Measurements from ENCODE around the gene CTNNBL1. TPM values are rescaled to one million over a fixed set of nuclear protein-coding genes. Genes with fewer than 3 reads are reported as not detected.

CTNNBL1 gene
- total RNA-seq, 2 experiments from 2014 or later, result 64.3 to 64.6 TPM

- POLR2A ChIA-PET, result no interaction called here
Observed at GRCh38 chr20:37864298-37864697, 170.5 kb downstream of the CTNNBL1 start.

GRCh38 chr20:37866051-37866450, 172.2 kb downstream of the CTNNBL1 start:
- no peak overlapping the region for H3K27ac Mint-ChIP-seq
- no peaks in the 10 kb centered on the region for H3K4me1 Mint-ChIP-seq
- ChIA-PET CTCF (no interaction called here), POLR2A (no interaction called here)
- no peaks in the 10 kb centered on the region for H3K27me3 Mint-ChIP-seq
- no peak for DNase-seq
- H3K4me3 Mint-ChIP-seq, result no peak overlapping the region
- H3K9me3 Mint-ChIP-seq, result no peaks in the 10 kb centered on the region
- peaks cover 9% of the 10 kb centered on the region for H3K36me3 Mint-ChIP-seq (ENCODE audit: low read depth)

More at GRCh38 chr20:37864298-37864697, 170.5 kb downstream of the CTNNBL1 start:
- CTCF ChIA-PET, result no interaction called here
- DNase-seq, result no peak
- Mint-ChIP-seq H3K4me3 (no peak overlapping the region), H3K4me1 (no peaks in the 10 kb centered on the region), H3K36me3 (ENCODE audit: low read depth) (peaks cover 14% of the 10 kb centered on the region), H3K9me3 (no peaks in the 10 kb centered on the region), H3K27ac (no peak overlapping the region), H3K27me3 (no peaks in the 10 kb centered on the region)

GRCh38 chr20:37867289-37868195, 173.7 kb downstream of the CTNNBL1 start:
- H3K27me3 Mint-ChIP-seq, result no peaks in the 10 kb centered on the region
- CTCF ChIA-PET, result no interaction called here
- POLR2A ChIA-PET, result no interaction called here
- no peak for DNase-seq
- no peaks in the 10 kb centered on the region for H3K9me3 Mint-ChIP-seq
- H3K27ac Mint-ChIP-seq, result no peak overlapping the region
- H3K4me3 Mint-ChIP-seq, result no peak overlapping the region
- peaks cover 9% of the 10 kb centered on the region for H3K36me3 Mint-ChIP-seq (ENCODE audit: low read depth)
- H3K4me1 Mint-ChIP-seq, result no peaks in the 10 kb centered on the region

GRCh38 chr20:37868851-37869333, 175.1 kb downstream of the CTNNBL1 start:
- H3K4me3 Mint-ChIP-seq, result no peak overlapping the region
- CTCF ChIA-PET, result no interaction called here
- POLR2A ChIA-PET, result no interaction called here
- H3K27ac Mint-ChIP-seq, result no peak overlapping the region
- no peaks in the 10 kb centered on the region for H3K27me3 Mint-ChIP-seq
- H3K4me1 Mint-ChIP-seq, result no peaks in the 10 kb centered on the region
- no peaks in the 10 kb centered on the region for H3K9me3 Mint-ChIP-seq
- H3K36me3 Mint-ChIP-seq (ENCODE audit: low read depth), result peaks cover 7% of the 10 kb centered on the region
- DNase-seq, result no peak

GRCh38 chr20:37869334-37869861, 175.6 kb downstream of the CTNNBL1 start:
- ChIA-PET CTCF (no interaction called here), POLR2A (no interaction called here)
- no peak for DNase-seq
- Mint-ChIP-seq H3K27ac (no peak overlapping the region), H3K36me3 (ENCODE audit: low read depth) (peaks cover 10% of the 10 kb centered on the region), H3K4me3 (no peak overlapping the region), H3K4me1 (no peaks in the 10 kb centered on the region), H3K9me3 (no peaks in the 10 kb centered on the region), H3K27me3 (no peaks in the 10 kb centered on the region)

GRCh38 chr20:37870294-37870693, 176.5 kb downstream of the CTNNBL1 start:
- H3K27ac Mint-ChIP-seq, result no peak overlapping the region
- no peak for DNase-seq
- no peaks in the 10 kb centered on the region for H3K4me1 Mint-ChIP-seq
- CTCF ChIA-PET, result no interaction called here
- H3K27me3 Mint-ChIP-seq, result no peaks in the 10 kb centered on the region
- H3K9me3 Mint-ChIP-seq, result no peaks in the 10 kb centered on the region
- POLR2A ChIA-PET, result no interaction called here
- peaks cover 10% of the 10 kb centered on the region for H3K36me3 Mint-ChIP-seq (ENCODE audit: low read depth)
- no peak overlapping the region for H3K4me3 Mint-ChIP-seq

- Mint-ChIP-seq H3K27ac (no peak overlapping the region), H3K4me3 (no peak overlapping the region), H3K4me1 (no peaks in the 10 kb centered on the region), H3K9me3 (no peaks in the 10 kb centered on the region), H3K27me3 (no peaks in the 10 kb centered on the region), H3K36me3 (ENCODE audit: low read depth) (peaks cover 10% of the 10 kb centered on the region)
- ChIA-PET CTCF (no interaction called here), POLR2A (no interaction called here)
- no peak for DNase-seq
Observed at GRCh38 chr20:37871751-37872150, 177.9 kb downstream of the CTNNBL1 start.

GRCh38 chr20:37872161-37872560, 178.3 kb downstream of the CTNNBL1 start:
- Mint-ChIP-seq H3K36me3 (ENCODE audit: low read depth) (peaks cover 10% of the 10 kb centered on the region), H3K4me1 (no peaks in the 10 kb centered on the region), H3K4me3 (no peak overlapping the region), H3K27ac (no peak overlapping the region), H3K27me3 (no peaks in the 10 kb centered on the region), H3K9me3 (no peaks in the 10 kb centered on the region)
- DNase-seq, result no peak
- ChIA-PET POLR2A (no interaction called here), CTCF (no interaction called here)

- no peak for DNase-seq
- POLR2A ChIA-PET, result no interaction called here
- Mint-ChIP-seq H3K9me3 (no peaks in the 10 kb centered on the region), H3K36me3 (ENCODE audit: low read depth) (peaks cover 10% of the 10 kb centered on the region), H3K4me1 (no peaks in the 10 kb centered on the region), H3K27ac (no peak overlapping the region), H3K4me3 (no peak overlapping the region), H3K27me3 (no peaks in the 10 kb centered on the region)
- CTCF ChIA-PET, result no interaction called here
Observed at GRCh38 chr20:37873884-37874283, 180.1 kb downstream of the CTNNBL1 start.

- Mint-ChIP-seq H3K36me3 (ENCODE audit: low read depth) (peaks cover 5% of the 10 kb centered on the region), H3K9me3 (no peaks in the 10 kb centered on the region), H3K4me1 (no peaks in the 10 kb centered on the region), H3K4me3 (no peak overlapping the region), H3K27ac (no peak overlapping the region), H3K27me3 (no peaks in the 10 kb centered on the region)
- no peak for DNase-seq
- POLR2A ChIA-PET, result no interaction called here
- CTCF ChIA-PET, result no interaction called here
Observed at GRCh38 chr20:37875460-37876175, 181.8 kb downstream of the CTNNBL1 start.

GRCh38 chr20:37876863-37877262, 183.0 kb downstream of the CTNNBL1 start:
- no peaks in the 10 kb centered on the region for H3K4me1 Mint-ChIP-seq
- H3K27ac Mint-ChIP-seq, result no peak overlapping the region
- no peaks in the 10 kb centered on the region for H3K9me3 Mint-ChIP-seq
- POLR2A ChIA-PET, result no interaction called here
- H3K27me3 Mint-ChIP-seq, result no peaks in the 10 kb centered on the region
- no peak overlapping the region for H3K4me3 Mint-ChIP-seq
- CTCF ChIA-PET, result no interaction called here
- DNase-seq, result no peak
- peaks cover 3% of the 10 kb centered on the region for H3K36me3 Mint-ChIP-seq (ENCODE audit: low read depth)

GRCh38 chr20:37877832-37878772, 184.3 kb downstream of the CTNNBL1 start:
- DNase-seq, result no peak
- Mint-ChIP-seq H3K9me3 (no peaks in the 10 kb centered on the region), H3K27me3 (no peaks in the 10 kb centered on the region), H3K4me1 (no peaks in the 10 kb centered on the region), H3K4me3 (no peak overlapping the region), H3K36me3 (ENCODE audit: low read depth) (peaks cover 3% of the 10 kb centered on the region), H3K27ac (no peak overlapping the region)
- ChIA-PET CTCF (no interaction called here), POLR2A (no interaction called here)
